HG03575 (cell line): ENCODE data around the gene TAS2R40.
"Not testable (repeated sequence)": the region's sequence is repeated elsewhere in the genome, so short reads cannot be mapped to it uniquely, and the experiment has no call there.

Experiments
- ATAC-seq: cut with Tn5 transposase; IDR thresholded peaks from one replicate; pipeline ENCODE4 v1.9.1; 2021; ENCODE audit not compliant: unreplicated experiment, insufficient number of reproducible peaks, low FRiP score; ENCODE audit errors: extremely low read depth

Gene TAS2R40

DNA sequence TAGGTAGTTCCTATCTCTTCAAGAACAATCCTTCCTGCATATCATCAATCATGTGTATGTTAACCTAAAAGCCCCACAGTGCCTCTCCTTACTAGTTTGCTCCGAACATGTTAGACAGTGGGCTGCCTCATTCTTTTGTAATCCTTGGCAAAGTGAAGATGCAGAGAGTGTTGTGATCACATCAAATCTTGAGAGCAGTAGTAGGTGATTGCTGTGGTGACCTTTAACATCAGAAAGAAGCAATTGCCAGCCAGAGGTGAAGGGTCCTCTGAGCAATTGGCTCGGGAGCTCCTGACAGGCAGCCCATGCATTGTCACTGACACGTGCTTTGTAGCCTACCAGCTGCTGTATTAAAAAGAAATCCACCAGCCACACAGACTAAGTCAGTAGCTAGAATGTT, 21.8 kb downstream of the TAS2R40 start:
- ATAC-seq, result no peak

GRCh38 chr7:143244321-143244720, 22.5 kb downstream of the TAS2R40 start:
- no peak for ATAC-seq

DNA sequence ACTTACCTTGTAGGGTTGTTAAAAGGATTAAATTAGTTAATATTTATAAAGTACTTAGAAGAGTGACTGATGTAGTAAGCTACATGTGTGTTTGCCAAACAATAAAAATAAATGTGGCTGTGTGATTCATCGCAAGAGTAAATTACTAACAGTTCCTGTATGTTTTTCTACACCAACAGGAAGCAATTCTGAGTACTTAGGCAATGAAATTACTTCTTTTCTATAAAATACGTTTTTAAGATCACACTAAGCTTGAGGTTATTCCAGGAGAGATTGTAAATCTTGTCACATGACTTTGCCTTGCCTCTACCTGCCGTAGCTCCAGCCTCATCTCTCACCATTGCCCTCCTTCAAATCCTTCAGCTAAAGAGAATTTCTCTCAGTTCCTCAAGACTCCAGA, 23.3 kb downstream of the TAS2R40 start:
- ATAC-seq, result no peak

DNA sequence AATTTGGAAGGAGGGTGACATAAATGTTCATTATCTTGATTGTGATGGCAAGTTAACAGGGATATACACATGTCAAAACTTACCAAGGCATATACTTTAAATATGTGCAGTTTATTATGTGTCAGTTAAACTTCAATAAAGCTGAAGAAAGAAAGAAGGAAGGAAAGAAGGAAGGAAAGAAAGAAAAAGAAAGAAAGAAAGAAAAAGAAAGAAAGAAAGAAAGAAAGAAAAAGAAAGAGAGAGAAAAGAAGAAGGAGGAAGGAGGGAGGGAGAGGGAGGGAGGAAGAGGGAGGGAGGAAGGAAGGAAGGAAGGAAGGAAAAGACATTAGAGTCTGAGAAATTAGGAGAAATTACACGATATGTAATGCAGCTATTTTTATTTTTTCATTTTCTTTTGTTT, 25.5 kb downstream of the TAS2R40 start:
- ATAC-seq, result no peak

DNA sequence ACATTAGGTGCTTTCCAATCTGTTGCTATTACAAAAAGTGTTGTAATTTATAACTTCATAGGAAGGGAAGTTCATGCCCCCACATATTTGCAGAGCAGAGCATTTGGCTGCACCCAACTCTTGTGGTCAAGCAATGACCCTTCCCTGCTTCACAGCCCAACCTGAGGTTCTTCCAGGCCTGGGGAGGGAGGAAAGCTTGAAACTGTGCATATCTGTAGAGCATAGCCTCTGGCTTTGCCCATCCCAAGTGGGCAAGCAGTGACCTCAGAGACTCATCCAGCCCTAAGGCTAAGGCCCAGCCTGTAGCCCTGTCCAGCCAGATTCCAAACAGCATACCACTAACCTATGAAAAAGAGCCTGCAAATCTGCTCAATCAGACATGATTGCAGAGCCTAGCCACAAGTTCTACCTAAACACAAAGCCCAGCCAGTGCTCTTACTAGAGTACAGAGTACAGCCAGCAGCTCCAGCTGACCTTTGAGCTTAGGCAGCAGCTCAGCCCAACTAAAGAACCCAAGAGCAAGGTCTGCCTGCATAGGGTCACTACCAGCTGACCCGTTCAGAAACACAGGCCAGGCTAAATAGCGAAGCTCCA, 27.0 kb downstream of the TAS2R40 start:
- ATAC-seq, result no peak

DNA sequence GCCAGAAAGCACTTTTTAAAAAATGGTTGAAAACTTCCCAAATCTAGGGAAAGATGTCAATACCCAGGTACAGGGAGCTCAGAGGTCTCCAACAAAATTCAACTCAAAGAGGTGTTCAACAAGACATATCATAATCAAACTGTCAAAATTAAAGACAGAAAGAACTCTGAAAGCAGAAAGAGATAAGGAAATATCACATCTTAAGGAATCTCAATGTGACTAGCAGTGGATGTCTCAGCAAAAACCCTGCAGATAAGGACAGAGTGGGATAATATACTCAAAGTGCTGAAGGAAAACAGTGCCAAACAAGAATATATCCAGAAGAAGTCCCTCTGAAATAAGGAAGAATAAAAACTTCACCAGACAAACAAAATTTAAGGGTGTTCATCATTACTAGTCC, 28.4 kb downstream of the TAS2R40 start:
- no peak for ATAC-seq

DNA sequence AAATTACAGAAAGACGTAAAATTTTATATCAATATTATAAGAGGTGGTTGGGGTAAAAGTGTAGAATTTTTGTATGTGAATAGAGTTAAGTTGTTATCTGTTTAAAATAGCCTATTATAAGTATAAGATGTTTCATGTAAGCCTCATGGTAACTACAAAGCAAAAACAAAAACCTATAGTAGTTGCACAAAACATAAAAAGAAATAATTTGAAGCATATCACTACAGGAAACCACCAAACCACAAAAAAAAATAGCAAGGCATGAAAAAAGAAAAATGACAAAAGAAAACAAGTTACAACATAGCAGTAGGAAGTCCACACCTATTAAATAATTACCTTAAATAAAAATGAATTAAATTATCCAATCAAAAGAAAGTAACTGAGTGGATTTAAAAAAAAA, 29.0 kb downstream of the TAS2R40 start:
- ATAC-seq, result no peak

DNA sequence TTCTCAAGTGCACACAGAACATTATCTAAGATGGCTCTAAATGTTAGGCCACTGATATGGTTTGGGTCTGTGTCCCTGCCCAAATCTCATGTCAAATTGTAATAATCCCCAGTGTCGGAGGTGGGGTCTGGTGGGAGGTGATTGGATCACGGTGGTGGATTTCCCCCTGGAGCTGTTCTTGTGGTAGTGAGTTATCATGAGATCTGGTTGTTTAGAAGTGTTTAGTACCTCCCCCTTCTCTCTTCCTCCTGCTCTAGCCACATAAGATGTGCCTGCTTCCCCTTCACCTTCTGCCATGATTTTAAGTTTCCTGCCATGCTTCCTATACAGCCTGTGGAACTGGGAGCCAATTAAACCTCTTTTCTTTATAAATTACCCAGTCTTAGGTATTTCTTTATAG, 30.2 kb downstream of the TAS2R40 start:
- ATAC-seq, result no peak

DNA sequence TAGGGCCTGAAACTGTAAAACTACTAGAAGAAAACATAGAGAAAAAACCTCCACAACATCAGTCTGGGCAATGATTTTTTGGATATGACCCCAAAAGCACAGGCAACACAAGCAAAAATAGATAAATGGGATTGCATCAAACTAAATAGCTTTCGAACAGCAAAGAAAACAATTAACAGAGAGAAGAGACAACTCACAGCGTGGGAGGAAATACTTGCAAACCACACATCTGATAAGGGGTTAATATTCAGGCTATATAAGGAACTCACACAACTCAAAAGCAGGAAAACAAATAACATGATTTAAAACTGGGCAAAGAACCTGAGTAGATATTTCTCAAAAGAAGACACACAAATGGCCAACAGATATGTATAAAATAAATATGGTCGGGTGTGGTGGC, 33.7 kb downstream of the TAS2R40 start:
- ATAC-seq, result no peak

- no peak for ATAC-seq
These were observed 34.5 kb downstream of the TAS2R40 start for GRCh38 chr7:143256325-143256724.

DNA sequence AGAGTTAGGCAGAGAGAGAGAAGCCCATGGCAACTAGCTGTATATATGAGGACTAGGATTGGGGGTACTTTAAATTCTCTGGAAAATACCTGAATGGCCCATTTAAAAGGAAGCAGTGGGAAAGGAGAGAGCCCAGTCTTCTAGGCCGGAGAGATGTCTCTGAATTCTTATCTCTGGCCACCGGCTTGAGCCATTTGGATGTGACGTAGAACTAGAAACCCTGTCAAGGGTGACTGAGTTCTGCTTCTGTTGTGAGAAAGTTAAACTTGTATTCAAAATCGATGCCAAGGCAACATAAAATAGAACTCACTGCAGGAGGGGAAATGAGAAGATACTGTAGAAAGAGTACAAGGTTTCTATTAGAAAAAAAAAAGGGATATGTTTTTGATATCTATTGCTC, 35.1 kb downstream of the TAS2R40 start:
- peak; percentile 66 for ATAC-seq

DNA sequence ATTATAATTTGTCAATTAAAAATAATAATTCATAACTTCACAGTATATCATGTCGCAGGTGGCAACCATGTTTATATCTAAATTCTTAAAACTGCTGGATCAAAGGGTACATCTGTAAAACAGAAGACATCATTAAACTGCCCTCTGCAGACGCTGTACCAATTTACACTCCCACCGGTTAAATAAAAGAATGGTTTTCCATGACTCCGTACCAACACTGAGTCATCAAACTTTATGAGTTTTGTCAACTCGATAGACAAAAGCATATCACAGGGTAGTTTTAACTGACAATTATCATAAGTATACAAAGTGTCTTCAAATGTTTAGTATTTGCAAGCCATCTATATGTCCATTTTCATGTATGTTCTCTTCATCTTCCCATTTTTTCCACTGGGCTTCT, 35.7 kb downstream of the TAS2R40 start:
- no peak for ATAC-seq

- ATAC-seq, result peak; percentile 32
These were observed 37.0 kb downstream of the TAS2R40 start for GRCh38 chr7:143258831-143259230.

- no peak for ATAC-seq
These were observed 37.9 kb downstream of the TAS2R40 start for GRCh38 chr7:143259765-143260164.

GRCh38 chr7:143261901-143262300, 40.1 kb downstream of the TAS2R40 start:
- ATAC-seq, result no peak

DNA sequence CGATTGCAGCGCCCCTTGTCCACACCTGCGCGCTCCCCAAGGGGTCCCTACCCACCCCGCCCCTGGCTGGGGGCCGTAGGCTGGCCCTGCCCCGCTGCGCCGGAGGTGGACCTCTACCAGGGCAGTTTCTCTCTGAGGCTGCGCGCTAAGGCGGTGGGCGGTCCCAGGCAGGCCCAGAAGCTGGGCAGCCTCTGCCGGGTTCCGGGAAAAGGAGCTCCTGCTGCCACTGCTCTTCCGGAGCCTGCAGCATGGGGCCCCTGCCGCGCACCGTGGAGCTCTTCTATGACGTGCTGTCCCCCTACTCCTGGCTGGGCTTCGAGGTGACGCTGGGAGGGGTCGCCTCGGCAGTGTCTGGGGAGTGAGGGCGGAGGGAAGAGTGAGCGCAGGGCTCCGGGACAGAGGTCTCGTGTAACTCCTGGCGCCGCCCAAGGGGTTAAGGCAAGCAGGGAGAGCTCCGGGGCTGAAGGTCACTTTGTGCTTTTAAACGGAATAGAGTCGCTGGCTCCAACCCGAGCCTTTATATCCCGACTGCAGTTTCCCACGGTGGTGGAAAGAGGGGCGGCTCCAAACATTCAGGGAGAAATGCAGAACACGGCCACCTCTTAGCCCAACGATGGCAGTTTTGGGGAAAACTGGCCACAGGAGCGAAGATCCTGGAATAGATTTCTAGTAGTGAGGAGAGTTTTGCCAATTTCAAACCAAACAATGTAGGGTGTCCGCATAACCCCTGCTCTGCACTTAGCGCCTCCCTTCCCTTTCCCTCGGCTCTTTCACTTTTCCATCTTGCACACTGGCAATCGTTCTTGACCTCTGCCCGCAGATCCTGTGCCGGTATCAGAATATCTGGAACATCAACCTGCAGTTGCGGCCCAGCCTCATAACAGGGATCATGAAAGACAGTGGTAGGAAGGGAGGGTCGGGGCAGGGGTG, 41.7 kb downstream of the TAS2R40 start, which contains the start of gene GSTK1:
Gene GSTK1 (plus strand): TSS at position 176 of the 930 bp plus-strand sequence. CDS start 73 bp downstream, at position 249.
- ATAC-seq, result peak; percentile 89

DNA sequence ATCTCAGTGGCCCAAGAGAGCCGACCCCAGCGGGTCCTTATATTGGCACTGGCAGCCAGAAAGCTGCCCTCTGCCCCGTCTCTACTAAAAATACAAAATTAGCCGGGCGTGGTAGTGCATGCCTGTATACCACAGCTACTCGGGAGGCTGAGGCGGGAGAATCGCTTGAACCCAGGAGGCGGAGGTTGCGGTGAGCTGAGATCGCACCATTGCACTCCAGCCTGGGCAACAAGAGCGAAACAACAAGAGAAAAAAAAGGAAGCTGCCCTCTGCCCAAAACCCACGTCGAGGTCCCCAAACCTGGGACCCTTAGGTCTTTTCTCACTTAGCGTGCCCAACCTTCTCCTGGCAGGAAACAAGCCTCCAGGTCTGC, 42.3 kb downstream of the TAS2R40 start:
- not testable (repeated sequence) for ATAC-seq

DNA sequence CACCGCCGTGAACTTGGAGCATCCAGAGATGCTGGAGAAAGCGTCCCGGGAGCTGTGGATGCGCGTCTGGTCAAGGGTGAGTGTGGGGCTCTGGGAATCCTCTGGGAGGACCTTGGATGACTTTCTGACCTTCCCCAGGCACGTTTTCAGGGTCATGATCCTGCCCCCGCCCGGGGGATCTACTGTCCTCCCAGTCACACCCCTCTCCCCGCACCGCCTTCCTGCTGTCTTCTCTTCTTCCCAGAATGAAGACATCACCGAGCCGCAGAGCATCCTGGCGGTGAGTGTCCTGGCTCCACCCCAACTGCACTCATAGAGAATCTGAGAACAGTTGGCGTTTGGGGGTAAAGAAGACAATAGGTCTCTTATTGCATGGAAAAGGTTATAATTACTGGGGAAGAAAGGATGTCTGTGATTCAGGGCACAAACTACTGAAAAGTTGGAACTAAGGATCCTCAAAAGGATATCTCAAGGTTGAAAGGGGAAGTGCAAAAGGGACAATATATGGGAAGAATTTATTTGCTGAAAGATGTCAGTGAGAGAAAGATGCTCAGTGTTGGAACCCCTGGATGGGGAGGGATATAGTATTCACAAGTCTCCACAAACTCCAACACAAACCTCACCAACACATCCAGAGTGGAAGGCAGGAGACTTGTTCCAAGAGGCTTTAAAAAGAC, 43.3 kb downstream of the TAS2R40 start:
- no peak for ATAC-seq

GRCh38 chr7:143269251-143269650, 47.4 kb downstream of the TAS2R40 start:
- ATAC-seq, result no peak

DNA sequence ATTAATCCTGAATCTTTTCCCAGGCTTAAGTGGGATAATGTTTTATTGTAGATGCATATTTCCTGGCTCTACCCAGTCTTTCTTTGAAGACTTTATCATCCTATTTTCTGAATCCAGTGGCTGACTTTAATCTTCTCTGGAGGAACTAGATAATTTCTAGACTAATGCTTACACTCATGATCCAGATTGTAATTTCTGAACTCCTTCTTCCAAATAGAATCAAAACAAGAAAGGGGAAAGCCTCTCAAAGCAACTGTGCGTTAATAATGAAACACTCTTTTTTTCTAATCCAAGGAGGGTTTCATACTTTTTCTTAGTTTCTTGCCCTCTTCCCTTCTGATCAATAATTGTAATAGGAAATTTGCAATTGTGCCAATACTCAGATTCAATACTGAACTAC, 49.4 kb downstream of the TAS2R40 start:
- ATAC-seq, result no peak
